Muscle of leg (tissue), 11 donors: ENCODE results near the gene KRT35. TPM values are rescaled to one million over a fixed set of nuclear protein-coding genes. Genes with fewer than 3 reads are reported as not detected.

Experiments
- DNase-seq: peaks from one replicate; pipeline ENCODE4 v3.0.0; 2013
- H3K27ac ChIP-seq: one replicate; pipeline ENCODE4 v1.5.1; 2013; ENCODE audit warnings: mild to moderate bottlenecking, low read length, control low read depth
- H3K27me3 ChIP-seq: one replicate; pipeline ENCODE4 v1.6.1; 2013; ENCODE audit warnings: low read length; ENCODE audit not compliant: control insufficient read depth, insufficient read depth
- H3K36me3 ChIP-seq: one replicate; pipeline ENCODE4 v1.6.1; 2013; ENCODE audit warnings: low read length; ENCODE audit not compliant: control insufficient read depth, insufficient read depth
- H3K4me1 ChIP-seq: one replicate; pipeline ENCODE4 v1.6.1; 2013; ENCODE audit warnings: low read length; ENCODE audit not compliant: control insufficient read depth, insufficient read depth
- H3K4me3 ChIP-seq: one replicate; pipeline ENCODE4 v1.5.1; 2013; ENCODE audit warnings: low read length, control low read depth
- H3K9me3 ChIP-seq: replicated peaks from 2 replicates; pipeline ENCODE4 v1.6.1; 2013; ENCODE audit warnings: low read depth, low read length; ENCODE audit not compliant: control insufficient read depth
- WGBS: methylation state at CpG from one replicate; pipeline ENCODE4 v1.1.5; 2013; ENCODE audit warnings: missing lambda C conversion rate; ENCODE audit not compliant: insufficient coverage; 5-methylcytosine and 5-hydroxymethylcytosine counted together
- polyA plus RNA-seq, 8 donors: library from polyadenylated mRNA; unstranded; fragments of 120-200 nt; gene quantifications; one replicate each; pipeline versions ENCODE4 v1.2.1 to v1.2.3, GENCODE V29; 2013; ENCODE audit warnings: inconsistent platforms in 1 of 8, low replicate concordance in 1 of 8; ENCODE audit not compliant: insufficient read length in 8 of 8, insufficient read depth in 1 of 8
- total RNA-seq: library from RNA; stranded (reverse); fragments of 120-200 nt; gene quantifications from one replicate; pipeline ENCODE4 v1.2.4, GENCODE V29; 2013

The KRT35 gene
- total and polyA plus RNA-seq, 9 donors, result 0.08 TPM; not detected in 8

- Histone ChIP-seq H3K36me3 (no peaks in the 10 kb centered on the region), H3K27me3 (peaks cover 40% of the 10 kb centered on the region), H3K27ac (no peak overlapping the region), H3K4me1 (peaks cover 10% of the 10 kb centered on the region), H3K9me3 (no peaks in the 10 kb centered on the region), H3K4me3 (no peak overlapping the region)
- DNase-seq, result no peak
- 67% methylated on average over 6 of the region's 6 CpGs for WGBS
Observed at GRCh38 chr17:41521574-41522261, 40.8 kb upstream of the KRT35 start.

GRCh38 chr17:41520821-41521521 is 40.0 kb upstream of the KRT35 start:
- H3K27me3 ChIP-seq, result peaks cover 33% of the 10 kb centered on the region
- H3K27ac ChIP-seq, result no peak overlapping the region
- peaks cover 10% of the 10 kb centered on the region for H3K4me1 ChIP-seq
- 58% methylated on average over 8 of the region's 10 CpGs for WGBS
- no peak overlapping the region for H3K4me3 ChIP-seq
- no peaks in the 10 kb centered on the region for H3K36me3 ChIP-seq
- no peaks in the 10 kb centered on the region for H3K9me3 ChIP-seq
- no peak for DNase-seq

GRCh38 chr17:41519501-41520224 is 38.7 kb upstream of the KRT35 start:
- H3K4me3 ChIP-seq, result no peak overlapping the region
- no peaks in the 10 kb centered on the region for H3K36me3 ChIP-seq
- peaks cover 25% of the 10 kb centered on the region for H3K27me3 ChIP-seq
- peaks cover 10% of the 10 kb centered on the region for H3K4me1 ChIP-seq
- DNase-seq, result no peak
- no peak overlapping the region for H3K27ac ChIP-seq
- WGBS, result 43% methylated on average over 9 of the region's 11 CpGs
- H3K9me3 ChIP-seq, result no peaks in the 10 kb centered on the region

GRCh38 chr17:41518789-41519449 is 38.0 kb upstream of the KRT35 start, which contains the start of gene KRT15:
Gene KRT15, minus strand, starts transcription at chr17:41518890. Its CDS starts 63 bp downstream, at chr17:41518827.
- DNase-seq, result no peak
- H3K27me3 ChIP-seq, result peaks cover 20% of the 10 kb centered on the region
- H3K4me1 ChIP-seq, result peaks cover 10% of the 10 kb centered on the region
- no peak within 1 kb of the TSS for H3K27ac ChIP-seq
- WGBS, result 46% methylated on average over 5 of the region's 8 CpGs
- H3K9me3 ChIP-seq, result no peaks in the 10 kb centered on the region
- H3K36me3 ChIP-seq, result no peaks in the 10 kb centered on the region
- H3K4me3 ChIP-seq, result no peak within 1 kb of the TSS

GRCh38 chr17:41518031-41518430 is 37.1 kb upstream of the KRT35 start:
- H3K27ac ChIP-seq, result no peak overlapping the region
- peaks cover 10% of the 10 kb centered on the region for H3K4me1 ChIP-seq
- no peak for DNase-seq
- H3K36me3 ChIP-seq, result no peaks in the 10 kb centered on the region
- H3K27me3 ChIP-seq, result peaks cover 18% of the 10 kb centered on the region
- 100% methylated on average over 3 of the region's 3 CpGs for WGBS
- no peak overlapping the region for H3K4me3 ChIP-seq
- no peaks in the 10 kb centered on the region for H3K9me3 ChIP-seq

GRCh38 chr17:41516830-41517283 is 35.9 kb upstream of the KRT35 start:
- Histone ChIP-seq H3K4me1 (peaks cover 10% of the 10 kb centered on the region), H3K9me3 (no peaks in the 10 kb centered on the region), H3K4me3 (no peak overlapping the region), H3K27me3 (peaks cover 14% of the 10 kb centered on the region), H3K36me3 (no peaks in the 10 kb centered on the region), H3K27ac (no peak overlapping the region)
- 80% methylated on average over 14 of the region's 14 CpGs for WGBS
- no peak for DNase-seq

GRCh38 chr17:41516147-41516829 is 35.3 kb upstream of the KRT35 start:
- no peaks in the 10 kb centered on the region for H3K9me3 ChIP-seq
- peaks cover 14% of the 10 kb centered on the region for H3K27me3 ChIP-seq
- no peak overlapping the region for H3K27ac ChIP-seq
- H3K4me3 ChIP-seq, result no peak overlapping the region
- 85% methylated on average over 11 of the region's 14 CpGs for WGBS
- peaks cover 5% of the 10 kb centered on the region for H3K4me1 ChIP-seq
- no peaks in the 10 kb centered on the region for H3K36me3 ChIP-seq
- DNase-seq, result no peak

GRCh38 chr17:41513168-41513547 is 32.2 kb upstream of the KRT35 start:
- WGBS, result no CpG with 5 or more reads among the region's 5 CpGs
- H3K27me3 ChIP-seq, result peaks cover 17% of the 10 kb centered on the region
- H3K36me3 ChIP-seq, result no peaks in the 10 kb centered on the region
- H3K9me3 ChIP-seq, result no peaks in the 10 kb centered on the region
- H3K4me3 ChIP-seq, result no peak overlapping the region
- H3K4me1 ChIP-seq, result no peaks in the 10 kb centered on the region
- no peak overlapping the region for H3K27ac ChIP-seq
- DNase-seq, result no peak

GRCh38 chr17:41512546-41513167 is 31.7 kb upstream of the KRT35 start:
- no peaks in the 10 kb centered on the region for H3K4me1 ChIP-seq
- H3K27me3 ChIP-seq, result peaks cover 15% of the 10 kb centered on the region
- no peak overlapping the region for H3K4me3 ChIP-seq
- DNase-seq, result no peak
- H3K36me3 ChIP-seq, result no peaks in the 10 kb centered on the region
- no peaks in the 10 kb centered on the region for H3K9me3 ChIP-seq
- 56% methylated on average over 5 of the region's 7 CpGs for WGBS
- H3K27ac ChIP-seq, result no peak overlapping the region
